ENCODE measurements around the gene MFSD12.
"Not testable (repeated sequence)": the region's sequence is repeated elsewhere in the genome, so short reads cannot be mapped to it uniquely, and the experiment has no call there.

Gene MFSD12

GRCh38 chr19:3521104-3521445, 36.3 kb downstream of the MFSD12 start:
- DNase-seq = no peak

GRCh38 chr19:3520166-3521103, 37.0 kb downstream of the MFSD12 start:
- DNase-seq = no peak

- no peak for DNase-seq
These were observed 38.3 kb downstream of the MFSD12 start for GRCh38 chr19:3519126-3519525.

- DNase-seq = no peak
These were observed 38.7 kb downstream of the MFSD12 start for GRCh38 chr19:3518659-3519058.

- DNase-seq = no peak
These were observed 39.1 kb downstream of the MFSD12 start for GRCh38 chr19:3518255-3518654.

- no peak for DNase-seq
These were observed 39.7 kb downstream of the MFSD12 start for GRCh38 chr19:3517638-3518037.

GRCh38 chr19:3516675-3517207, 40.6 kb downstream of the MFSD12 start:
- no peak for DNase-seq

GRCh38 chr19:3515891-3516422, 41.4 kb downstream of the MFSD12 start:
- DNase-seq = no peak

- no peak for DNase-seq
These were observed 42.5 kb downstream of the MFSD12 start for GRCh38 chr19:3514930-3515329.

GRCh38 chr19:3513229-3514140, 43.9 kb downstream of the MFSD12 start:
- no peak for DNase-seq

GRCh38 chr19:3512562-3513228, 44.7 kb downstream of the MFSD12 start:
- no peak for DNase-seq

GRCh38 chr19:3511506-3512251, 45.7 kb downstream of the MFSD12 start:
- DNase-seq = no peak

- DNase-seq = no peak
These were observed 46.7 kb downstream of the MFSD12 start for GRCh38 chr19:3510727-3511126.

GRCh38 chr19:3509566-3509989, 47.8 kb downstream of the MFSD12 start:
- DNase-seq = no peak

GRCh38 chr19:3508771-3509535, 48.4 kb downstream of the MFSD12 start:
- DNase-seq = no peak

- DNase-seq = not testable (repeated sequence)
These were observed 49.2 kb downstream of the MFSD12 start for GRCh38 chr19:3508121-3508661.

- DNase-seq = no peak
These were observed 49.8 kb downstream of the MFSD12 start for GRCh38 chr19:3507371-3508120.

GRCh38 chr19:3506384-3507340, 50.7 kb downstream of the MFSD12 start:
- DNase-seq = peak; percentile 19
